Fibroblast of skin of back (primary cell): ENCODE measurements around the gene ENPP7.
"Not testable (repeated sequence)": the region's sequence is repeated elsewhere in the genome, so short reads cannot be mapped to it uniquely, and the experiment has no call there.

Experiments used
- DNase-seq: peaks from one replicate; pipeline ENCODE4 v3.0.0-alpha.2; 2013

The ENPP7 gene

DNA sequence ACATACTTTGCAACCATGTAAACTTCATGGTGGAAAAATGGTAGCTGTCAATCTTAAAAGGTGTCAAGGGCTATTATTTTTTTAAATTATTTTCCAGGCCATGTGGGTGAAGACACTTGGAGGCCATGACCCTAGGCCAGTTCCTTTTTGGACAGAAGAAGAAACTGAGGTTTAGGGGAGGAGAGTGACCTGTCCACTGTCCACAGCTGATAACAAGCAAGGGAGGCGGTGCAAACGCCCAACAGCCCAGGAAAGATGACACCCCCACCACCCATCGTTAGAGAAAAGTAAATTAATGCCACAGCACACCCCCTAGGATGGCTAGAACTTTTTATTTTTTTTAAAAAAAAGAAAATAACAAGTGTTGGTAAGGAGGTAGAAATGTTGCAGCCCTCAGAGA lies 19.2 kb downstream of the ENPP7 start:
- DNase-seq: no peak

DNA sequence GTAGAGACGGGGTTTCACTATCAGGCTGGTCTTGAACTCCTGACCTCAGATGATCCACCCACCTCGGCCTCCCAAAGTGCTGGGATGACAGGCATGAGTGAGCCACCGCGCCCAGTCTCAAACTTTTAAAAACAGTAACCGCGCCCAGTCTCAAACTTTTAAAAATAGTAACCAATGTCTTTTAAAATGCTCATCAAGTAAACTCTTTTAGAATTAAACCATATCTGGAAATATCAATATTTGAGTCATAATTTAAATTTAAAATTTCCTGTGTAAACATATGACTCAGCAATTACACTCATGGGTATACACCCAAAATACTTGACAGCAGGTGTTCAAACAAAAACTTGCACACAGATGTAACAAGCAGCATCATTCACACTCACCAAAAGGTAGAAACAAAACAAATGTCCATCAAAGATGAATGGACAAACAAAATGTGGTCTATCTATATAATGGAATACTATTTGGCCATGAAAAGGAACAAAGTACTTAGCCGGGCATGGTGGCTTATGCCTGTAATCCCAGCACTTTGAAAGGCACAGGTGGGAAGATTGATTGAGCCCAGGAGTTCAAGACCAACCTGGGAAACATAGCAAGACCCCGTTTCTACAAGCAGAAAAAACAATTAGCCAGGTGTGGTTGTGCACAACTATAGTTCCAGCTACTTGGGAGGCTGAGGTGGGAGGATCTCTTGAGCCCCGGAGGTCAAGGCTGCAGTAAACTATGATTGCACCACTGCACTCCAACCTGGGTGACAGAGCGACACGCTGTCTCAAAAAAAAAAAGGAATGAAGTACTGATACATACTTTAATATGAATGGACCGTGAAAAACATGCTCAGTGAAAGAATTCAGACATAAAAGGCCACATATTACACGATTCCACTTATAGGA lies 20.2 kb downstream of the ENPP7 start:
- DNase-seq: no peak

DNA sequence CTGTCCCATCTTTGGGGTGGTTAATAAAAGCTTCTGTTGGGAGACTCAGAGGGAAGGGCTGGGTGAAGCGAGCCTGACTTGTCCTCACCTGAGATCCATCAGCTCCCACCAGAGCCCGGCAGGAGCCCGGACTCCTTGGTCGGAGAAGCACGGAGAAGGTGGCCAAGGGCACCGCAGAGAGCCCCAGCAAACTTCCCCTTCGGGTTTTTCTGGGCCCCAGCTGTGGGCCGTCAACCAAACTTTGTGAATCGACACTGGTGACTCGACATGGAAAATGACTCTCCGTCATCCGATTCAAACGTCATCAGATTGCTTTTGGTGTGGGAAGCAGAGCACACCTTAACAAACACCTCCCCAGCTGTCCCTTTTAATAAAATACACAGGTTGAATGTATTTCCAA lies 21.4 kb downstream of the ENPP7 start:
- DNase-seq: no peak

DNA sequence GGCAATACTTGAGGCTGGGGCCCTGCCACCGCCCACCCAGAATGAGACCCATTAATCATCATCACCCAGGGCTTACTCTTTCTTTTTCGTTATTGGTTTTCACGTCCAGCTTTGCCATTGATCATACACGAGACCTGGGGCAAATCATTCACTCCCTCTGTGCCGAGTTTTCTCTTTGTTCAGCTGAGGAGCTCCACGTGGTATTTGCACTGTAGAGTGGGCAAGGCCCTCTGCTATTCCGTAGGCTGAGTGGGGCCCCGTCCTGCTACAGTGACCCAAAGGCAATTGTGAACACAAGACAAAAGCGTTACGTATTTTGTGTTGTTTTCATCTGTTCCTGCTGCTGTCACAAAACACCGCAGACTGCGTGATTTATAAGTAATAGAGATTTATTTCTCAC lies 23.6 kb downstream of the ENPP7 start:
- DNase-seq: no peak

DNA sequence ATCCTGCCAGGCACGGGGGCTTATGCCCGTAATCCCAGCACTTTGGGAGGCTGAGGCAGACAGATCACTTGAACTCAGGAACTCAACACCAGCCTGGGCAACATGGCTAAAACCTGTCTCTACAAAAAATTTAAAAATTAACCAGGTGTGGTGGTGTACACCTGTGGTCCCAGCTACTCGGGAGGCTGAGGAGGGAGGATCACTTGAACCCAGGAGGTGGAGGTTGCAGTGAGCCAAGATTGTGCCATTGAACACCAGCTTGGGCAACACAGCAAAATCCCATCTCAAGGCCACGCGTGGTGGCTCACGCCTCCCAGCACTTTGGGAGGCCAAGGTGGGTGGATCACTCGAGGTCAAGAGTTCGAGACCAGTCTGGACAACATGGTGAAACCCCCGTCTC lies 24.2 kb downstream of the ENPP7 start:
- DNase-seq: not testable (repeated sequence)

DNA sequence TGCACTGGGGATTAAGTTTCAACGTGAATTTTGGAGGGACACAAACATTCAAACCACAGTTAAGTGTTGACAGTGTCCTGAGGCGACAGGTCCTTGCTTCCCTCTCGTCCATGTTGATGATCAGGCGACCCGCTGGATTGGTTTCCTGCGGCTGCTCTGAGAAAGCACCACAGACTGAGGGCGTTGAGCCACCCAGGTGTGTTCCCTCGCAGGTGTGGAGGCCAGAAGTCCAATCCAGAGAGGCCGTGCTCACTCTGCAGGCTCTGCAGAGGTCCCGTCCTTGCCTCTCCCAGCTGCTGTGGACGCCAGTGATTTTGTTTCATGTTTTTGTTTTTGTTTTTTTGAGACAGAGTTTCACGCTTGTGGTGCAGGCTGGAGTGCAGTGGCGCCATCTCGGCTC lies 24.8 kb downstream of the ENPP7 start:
- no peak for DNase-seq

DNA sequence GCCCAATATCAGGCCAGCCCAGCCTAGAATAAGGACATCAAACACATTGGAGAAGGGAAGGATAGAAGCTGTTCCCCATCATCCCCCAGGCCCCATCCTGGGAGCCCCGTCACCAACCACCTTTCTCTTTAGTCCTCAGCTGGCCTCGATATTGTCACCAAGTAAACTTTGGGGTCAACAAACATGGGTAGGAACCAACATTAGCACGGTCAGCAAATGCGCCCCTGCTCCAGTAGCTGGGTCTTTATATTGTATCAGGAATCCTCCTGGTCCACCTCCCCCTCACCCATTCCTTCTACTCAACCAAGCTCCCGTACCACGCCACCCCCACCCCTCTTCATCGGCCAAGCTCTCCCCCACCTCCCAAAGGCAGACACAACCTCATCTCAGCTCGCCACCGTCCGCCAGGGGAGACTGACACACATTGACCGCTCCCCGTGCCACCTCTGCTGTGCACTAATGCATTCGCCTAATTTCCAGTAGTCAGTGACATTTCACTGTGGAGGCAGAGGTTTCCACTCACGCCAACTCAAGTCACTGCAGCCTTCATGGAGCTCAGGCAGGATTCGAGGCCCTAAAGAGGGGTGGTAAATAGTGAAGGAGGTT lies 26.5 kb downstream of the ENPP7 start:
- no peak for DNase-seq

DNA sequence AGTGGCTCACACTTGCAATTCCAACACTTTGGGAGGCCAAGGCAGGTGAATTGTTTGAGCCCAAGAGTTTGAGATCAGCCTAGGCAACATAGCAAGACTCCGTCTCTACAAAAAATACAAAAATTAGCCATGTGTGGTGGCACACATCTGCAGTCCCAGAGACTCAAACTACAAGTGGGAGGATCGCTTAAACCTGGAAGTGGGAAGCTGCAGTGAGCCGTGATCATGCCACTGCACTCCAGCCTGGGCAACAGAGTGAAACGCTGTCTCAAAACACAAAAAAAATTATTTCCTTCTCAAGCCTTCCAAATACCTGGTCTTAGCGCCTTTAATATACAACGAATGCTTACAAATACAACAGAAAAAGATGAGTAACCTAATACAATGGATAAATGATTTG lies 27.5 kb downstream of the ENPP7 start:
- DNase-seq: no peak

DNA sequence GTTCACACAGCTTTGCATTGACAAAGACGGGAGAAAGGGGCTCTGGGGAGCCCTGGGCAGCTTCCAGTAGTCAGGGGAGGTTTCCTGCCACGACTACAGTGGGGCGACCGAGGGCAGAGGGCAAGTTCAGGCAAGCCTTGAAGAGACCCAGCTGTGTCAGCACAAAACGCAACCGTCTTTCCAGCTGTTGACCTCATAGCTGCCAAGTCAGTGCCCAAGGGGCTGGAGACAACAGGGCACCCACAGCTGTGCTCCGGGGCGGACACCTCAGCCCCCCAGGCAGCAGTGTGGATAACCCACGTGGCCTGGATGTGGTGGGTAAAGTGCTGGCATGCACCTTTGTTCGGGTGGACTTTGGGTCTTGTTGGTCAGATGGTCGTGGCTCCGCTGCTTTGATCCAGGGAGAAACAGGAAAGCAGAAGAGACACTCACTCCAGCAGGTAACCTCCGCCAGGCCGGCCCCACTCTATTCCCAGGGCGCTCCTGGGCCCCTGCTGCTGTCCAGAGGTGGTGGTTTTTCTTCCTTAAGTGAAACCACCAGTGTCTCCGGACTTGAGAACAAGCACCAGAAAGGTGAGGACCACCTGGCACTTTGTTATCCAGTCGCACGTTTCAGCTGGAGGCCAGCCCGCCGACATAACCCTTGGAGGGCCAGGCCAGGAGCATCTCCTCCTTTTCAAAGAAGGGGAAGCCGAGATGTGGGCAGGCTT lies 29.6 kb downstream of the ENPP7 start:
- DNase-seq: no peak

DNA sequence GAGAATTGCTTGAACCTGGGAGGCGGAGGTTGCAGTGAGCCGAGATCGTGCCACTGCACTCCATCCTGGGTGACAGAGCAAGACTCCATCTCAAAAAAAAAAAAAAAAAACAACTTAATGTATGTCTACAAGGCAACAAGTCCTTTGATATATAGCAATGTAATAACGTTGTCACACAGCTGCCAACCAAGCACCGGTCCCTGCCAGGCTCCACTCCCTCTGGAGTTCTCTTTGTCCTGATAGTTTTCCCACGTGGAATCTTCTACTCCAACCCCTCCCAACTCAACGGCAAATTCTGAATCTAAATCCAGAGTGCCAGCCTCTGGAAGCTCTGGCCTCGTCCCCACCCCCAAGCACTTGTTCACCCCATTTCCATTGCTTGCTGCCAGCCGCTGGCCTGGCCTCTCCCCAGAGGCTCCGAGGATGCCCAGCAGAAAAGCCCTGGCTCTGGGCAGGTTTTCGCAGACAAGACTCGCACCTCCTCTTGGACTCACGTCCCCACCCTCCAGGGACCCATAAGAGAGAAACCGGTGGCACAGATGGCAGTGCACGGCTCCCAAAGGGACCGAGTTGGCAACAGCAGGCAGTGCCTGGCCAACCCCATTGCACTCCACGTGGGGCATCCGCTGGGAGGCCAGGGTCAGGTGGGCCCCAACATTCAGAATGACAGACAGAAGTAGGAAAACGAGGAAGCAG lies 31.3 kb downstream of the ENPP7 start:
- no peak for DNase-seq

DNA sequence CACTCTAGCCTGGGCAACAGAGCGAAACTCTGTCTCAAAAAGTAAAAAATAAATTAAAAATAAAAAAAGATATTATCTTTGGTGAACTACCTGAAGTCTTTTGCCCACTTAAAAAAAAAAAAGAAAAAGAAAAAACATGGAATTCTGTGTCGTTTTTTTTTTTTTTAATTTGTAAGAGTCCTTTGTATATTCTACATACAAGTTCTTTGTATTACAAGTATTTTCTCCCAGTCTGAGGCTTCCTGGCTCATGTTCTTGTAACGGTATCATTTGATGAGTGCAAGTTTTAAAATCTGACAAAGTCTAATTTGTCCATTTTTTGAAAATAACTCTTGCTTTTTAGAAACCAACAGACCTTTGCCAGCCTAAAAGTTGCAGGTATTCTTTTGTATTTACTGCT lies 35.0 kb downstream of the ENPP7 start:
- no peak for DNase-seq

DNA sequence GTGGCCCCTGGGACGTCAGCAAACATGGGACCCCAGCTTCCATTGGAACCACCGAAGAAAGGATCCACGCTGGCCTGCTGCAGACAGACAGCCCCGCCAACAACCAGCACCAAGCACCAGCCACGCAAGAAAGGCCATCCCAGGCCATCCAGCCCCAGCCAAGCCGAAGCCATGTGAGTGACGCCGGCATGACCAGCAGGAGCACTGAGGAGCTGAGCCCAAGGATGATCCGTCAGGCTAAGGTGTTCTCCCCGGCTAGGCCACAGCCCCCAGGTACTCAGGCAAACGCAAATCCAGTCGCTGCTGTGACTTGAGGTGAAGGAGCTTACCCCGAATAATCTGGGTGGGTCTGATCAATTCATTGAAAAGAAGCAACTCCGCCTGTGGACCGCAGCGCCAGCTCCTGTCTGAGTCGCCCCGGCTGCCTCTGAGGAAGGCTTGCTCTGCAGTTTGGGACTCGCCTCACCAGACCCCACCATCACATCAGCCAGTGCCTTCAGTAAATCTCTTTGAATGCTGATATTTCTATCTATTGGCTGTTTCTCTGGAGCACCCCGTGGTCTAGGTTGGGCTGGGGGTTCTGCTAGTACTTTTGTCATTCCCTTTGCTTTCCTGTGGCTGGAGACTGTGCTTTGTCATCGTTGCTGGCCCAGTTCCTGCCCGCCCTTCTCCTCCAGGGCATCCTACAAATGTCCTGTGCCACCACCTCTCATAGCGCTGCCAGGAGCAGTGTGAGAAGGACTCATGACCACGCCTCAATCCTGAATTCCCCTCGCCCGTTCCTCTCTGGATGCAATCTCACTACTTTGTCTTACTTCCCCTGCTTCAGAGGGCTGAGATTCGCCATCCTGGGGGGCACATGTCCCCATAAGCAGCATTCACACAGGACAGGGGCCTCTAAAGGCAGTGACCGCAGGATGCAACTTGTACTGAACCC lies 39.1 kb downstream of the ENPP7 start:
- no peak for DNase-seq

DNA sequence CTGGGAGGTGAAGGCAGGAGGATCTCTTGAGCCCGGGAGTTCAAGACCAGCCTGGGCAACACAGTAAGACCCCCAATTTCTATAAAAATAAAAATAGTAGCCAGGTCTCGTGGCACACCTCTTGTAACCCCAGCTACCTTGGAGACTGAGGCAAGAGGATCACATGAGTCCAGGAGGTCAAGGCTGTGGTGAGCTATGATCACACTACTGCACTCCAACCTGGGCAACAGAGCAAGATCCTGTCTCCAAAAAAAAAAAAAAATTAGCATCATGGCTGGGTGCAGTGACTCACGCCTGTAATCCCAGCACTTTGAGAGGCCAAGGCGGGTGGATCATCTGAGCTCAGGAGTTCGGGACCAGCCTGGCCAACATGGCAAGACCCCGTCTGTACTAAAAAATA lies 40.5 kb downstream of the ENPP7 start:
- no peak for DNase-seq

DNA sequence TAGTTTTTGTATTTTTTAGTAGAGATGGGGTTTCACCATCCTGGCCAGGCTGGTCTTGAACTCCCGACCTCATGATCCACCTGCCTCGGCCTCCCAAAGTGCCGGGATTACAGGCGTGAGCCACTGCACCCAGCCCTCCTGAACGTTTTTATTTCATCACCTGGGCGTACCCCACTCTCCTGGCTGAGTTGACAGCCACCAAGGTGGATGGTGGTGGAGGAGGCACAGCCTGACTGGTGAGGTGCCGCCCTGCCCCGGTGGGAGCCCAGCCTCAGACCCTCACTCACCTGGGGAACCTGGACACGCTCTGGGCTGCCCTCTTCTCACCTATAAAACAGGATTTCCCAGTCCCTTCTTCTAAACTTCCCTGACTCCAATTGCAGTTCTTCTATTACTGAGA lies 42.0 kb downstream of the ENPP7 start:
- DNase-seq: not testable (repeated sequence)

DNA sequence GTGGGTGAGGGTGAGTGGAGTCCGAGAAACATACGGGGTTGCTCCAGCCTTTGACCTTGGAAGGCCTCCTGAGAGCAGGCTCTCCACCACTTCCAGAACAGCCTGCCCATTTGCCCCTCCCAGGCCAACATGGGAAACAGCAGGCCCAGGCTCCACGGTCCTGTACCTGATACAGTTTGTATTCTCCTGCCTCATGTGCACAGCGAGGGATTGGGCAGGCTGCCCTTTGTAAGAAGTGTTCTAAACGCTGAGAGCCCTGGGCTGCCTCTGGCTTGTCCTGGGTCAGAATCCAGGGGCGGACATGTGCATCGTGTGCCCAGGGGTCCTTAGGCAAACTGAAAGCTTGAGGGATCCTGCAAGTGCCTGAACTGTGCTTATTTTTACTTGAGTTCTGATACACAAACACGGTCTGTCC lies 43.8 kb downstream of the ENPP7 start:
- no peak for DNase-seq

DNA sequence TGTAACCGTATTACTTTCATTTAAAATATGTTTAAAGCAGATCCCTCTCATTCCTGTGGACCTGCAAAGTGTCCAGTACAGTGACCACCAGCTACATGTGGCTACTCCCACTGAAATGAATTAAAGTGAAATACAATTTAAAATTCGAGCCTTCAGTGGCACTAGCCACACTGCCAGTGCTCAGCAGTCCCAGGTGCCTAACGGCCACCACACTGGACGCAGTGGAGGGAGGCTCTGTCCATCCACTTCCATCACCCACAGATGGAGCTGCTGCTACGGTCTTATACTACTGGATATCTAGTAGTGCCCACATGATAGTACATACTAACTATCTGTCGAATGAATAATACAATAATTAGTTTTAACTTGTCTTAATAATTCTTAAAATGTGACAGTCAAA lies 44.9 kb downstream of the ENPP7 start:
- no peak for DNase-seq

DNA sequence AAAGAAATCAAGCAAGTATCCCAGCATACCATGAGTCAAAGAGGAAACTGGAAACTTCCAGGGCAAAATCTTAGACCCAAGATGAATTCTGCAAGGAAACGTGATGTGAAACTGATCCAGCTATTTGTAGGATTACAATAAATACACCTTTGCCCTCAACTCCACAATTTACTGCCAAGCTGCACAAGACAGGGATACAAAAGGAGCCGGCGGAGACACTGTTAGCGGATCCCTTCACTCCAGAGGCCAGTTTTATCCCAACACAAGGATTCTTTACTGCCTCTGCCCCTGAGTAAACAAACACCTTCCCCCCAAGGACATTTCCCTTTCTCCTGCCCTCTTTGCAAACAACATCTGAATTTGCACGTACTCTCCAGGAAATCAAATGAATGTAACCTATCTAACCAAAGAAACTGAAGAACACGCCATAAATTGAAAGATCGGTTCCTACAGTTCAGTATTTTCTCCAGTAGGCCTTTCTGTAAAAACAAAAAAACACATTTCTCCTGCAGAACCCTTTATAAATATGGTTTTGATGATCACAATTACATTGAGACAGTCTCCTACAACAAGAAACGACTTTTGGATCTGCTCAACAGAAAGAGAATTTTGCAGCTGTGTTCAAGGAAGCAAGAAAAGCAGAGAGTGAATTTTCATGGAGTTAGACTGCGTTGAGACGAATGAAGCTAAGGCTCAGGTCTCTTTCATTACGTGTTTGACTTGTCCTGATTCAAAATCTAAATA lies 45.8 kb downstream of the ENPP7 start:
- no peak for DNase-seq

DNA sequence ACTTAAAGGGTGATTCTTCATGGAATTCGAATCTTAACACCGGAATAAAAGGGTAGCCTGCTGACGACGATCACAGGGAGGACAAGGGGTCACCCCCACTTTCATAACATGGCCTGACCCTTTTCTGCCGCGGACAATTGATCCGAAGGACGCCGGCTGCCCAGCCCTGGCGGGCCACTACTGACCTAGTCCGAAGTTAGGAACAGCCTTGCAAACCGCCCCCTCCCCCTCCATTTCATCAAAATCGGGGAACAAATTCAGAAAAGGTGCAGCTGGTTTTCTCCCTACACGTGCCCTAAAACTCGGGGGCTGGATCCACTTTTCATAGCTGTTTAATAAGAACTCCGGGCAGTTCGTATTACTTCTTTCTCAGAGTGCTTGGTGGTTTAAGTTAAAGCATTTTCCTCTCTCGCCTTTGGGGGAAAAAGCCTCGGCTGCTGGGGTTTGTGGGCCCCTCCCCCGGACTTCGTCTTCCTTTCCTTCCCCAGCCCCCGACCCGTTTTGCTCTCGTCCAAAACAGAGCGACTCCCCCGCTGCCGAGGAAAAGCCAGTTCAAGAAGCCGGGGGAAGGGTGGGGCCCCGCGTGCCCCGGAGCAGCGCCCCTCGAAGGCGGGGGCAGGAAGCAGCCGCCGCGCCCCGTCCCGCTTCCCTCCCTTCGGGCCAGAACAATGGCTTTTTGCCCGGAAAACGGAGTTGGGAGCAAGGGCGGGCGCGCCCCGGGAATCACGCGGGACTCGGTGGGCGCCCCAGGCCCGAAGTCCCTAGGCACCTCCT lies 46.6 kb downstream of the ENPP7 start:
- DNase-seq: peak; percentile 64

DNA sequence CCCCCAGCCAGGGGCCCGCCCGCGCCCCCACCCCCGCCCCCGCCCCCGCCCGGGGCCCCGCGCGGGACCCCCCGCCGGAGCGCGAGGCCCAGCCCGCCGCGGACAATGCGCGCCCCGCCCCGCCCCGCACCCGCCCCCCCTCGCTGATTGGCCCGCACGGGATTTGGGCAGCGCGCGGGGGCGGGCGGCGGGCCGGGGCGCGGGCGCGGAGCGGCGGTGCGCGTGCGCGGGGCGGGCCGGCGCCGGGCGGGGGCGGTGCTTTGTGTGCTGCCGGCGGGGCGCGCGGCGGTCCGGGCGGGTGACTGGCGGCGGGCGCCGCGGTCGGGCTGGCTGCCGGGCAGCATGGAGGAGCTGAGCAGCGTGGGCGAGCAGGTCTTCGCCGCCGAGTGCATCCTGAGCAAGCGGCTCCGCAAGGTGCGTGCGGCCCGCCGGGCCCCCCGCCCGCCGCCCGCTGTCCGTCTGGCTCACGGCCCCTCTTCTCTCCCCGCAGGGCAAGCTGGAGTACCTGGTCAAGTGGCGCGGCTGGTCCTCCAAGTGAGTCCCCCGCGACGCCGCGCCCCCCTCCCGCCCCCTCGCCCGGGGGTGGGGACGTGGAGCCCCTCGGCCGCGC lies 47.3 kb downstream of the ENPP7 start, which contains the start of gene CBX2:
Gene CBX2, plus strand, starts transcription at position 255 of the 610 bp plus-strand sequence. Its CDS starts 88 bp downstream, at position 343.
- DNase-seq: peak; percentile 74
